Smooth muscle cell (in vitro differentiated cells): ENCODE data around the gene ZSWIM5. TPM values are rescaled to one million over a fixed set of nuclear protein-coding genes. Genes with fewer than 3 reads are reported as not detected.

Experiments
- DNase-seq: peaks from one replicate; lab custom pipeline; 2025; ENCODE audit not compliant: unreplicated experiment; lab: John Stamatoyannopoulos, UW
- H2AFZ ChIP-seq: fragments of 200-600 bp; sonication (generic); 2 replicates; pipeline ENCODE4 v1.6.0; 2016; ENCODE audit warnings: antibody characterized with exemption, low read depth, mild to moderate bottlenecking
- H3F3A ChIP-seq: fragments of 200-600 bp; sonication (generic); 2 replicates; pipeline ENCODE4 v1.6.0; 2017; ENCODE audit warnings: antibody characterized with exemption, low read depth
- H3K27ac ChIP-seq: fragments of 200-600 bp; sonication (generic); 2 replicates; pipeline ENCODE4 v1.5.1; 2016; ENCODE audit warnings: low read depth, mild to moderate bottlenecking
- H3K27me3 ChIP-seq: fragments of 200-600 bp; sonication (generic); 2 replicates; pipeline ENCODE4 v1.6.1; 2016; ENCODE audit warnings: low read depth, mild to moderate bottlenecking
- H3K36me3 ChIP-seq: fragments of 200-600 bp; sonication (generic); 2 replicates; pipeline ENCODE4 v1.5.1; 2016; ENCODE audit warnings: low read depth
- H3K4me1 ChIP-seq: fragments of 200-600 bp; sonication (generic); 2 replicates; pipeline ENCODE4 v1.5.1; 2016; ENCODE audit warnings: low read depth
- H3K4me2 ChIP-seq: fragments of 200-600 bp; sonication (generic); 2 replicates; pipeline ENCODE4 v1.6.0; 2016; ENCODE audit warnings: mild to moderate bottlenecking
- H3K4me3 ChIP-seq: fragments of 200-600 bp; sonication (generic); 2 replicates; pipeline ENCODE4 v1.5.1; 2016; ENCODE audit warnings: mild to moderate bottlenecking
- H3K79me2 ChIP-seq: fragments of 200-600 bp; sonication (generic); 2 replicates; pipeline ENCODE4 v1.6.0; 2016; ENCODE audit warnings: low read depth, mild to moderate bottlenecking
- H3K9ac ChIP-seq: fragments of 200-600 bp; sonication (generic); 2 replicates; pipeline ENCODE4 v1.6.0; 2016; ENCODE audit warnings: low read depth
- H3K9me3 ChIP-seq: fragments of 200-600 bp; sonication (generic); replicated peaks from 2 replicates; pipeline ENCODE4 v1.5.1; 2016; ENCODE audit warnings: low read depth
- H4K20me1 ChIP-seq: fragments of 200-600 bp; sonication (generic); 2 replicates; pipeline ENCODE4 v1.6.0; 2016; ENCODE audit warnings: low read depth
- WGBS: methylation state at CpG from one replicate; pipeline ENCODE4 v1.1.7; 2016; ENCODE audit warnings: low lambda C conversion rate; 5-methylcytosine and 5-hydroxymethylcytosine counted together
- polyA plus RNA-seq: library from polyadenylated mRNA; unstranded; fragments of >200 nt; fragmentation: Nextera tagmentation; extraction: Ambion mirVana; gene quantifications from 2 replicates; pipeline ENCODE4 v1.2.1, GENCODE V29; 2016
- total RNA-seq: library from RNA; depleted of rRNA; stranded (reverse); fragments of >200 nt; gene quantifications from 2 replicates; pipeline ENCODE4 v1.2.3, GENCODE V29; 2014
- TF ChIP-seq, protein P1 (sequence below): fragments of 200-600 bp; sonication (generic); IDR thresholded peaks from 2 replicates; pipeline ENCODE4 v1.5.1; 2017; ENCODE audit warnings: borderline replicate concordance, mild to moderate bottlenecking, antibody characterized with exemption; ENCODE audit not compliant: insufficient read depth, poor library complexity, severe bottlenecking

ZSWIM5 gene
- total and polyA plus RNA-seq, 2 experiments from 2014 or later: 0.13 to 0.26 TPM

- Histone ChIP-seq H3K9me3 (no peaks in the 10 kb centered on the region), H3K36me3 (no peaks in the 10 kb centered on the region), H3K79me2 (no peaks in the 10 kb centered on the region), H3K27ac (no peak overlapping the region), H3F3A (no peaks in the 10 kb centered on the region), H3K9ac (no peak overlapping the region), H3K27me3 (no peaks in the 10 kb centered on the region), H2AFZ (no peak overlapping the region), H3K4me3 (no peak overlapping the region), H3K4me2 (no peak overlapping the region), H3K4me1 (no peaks in the 10 kb centered on the region), H4K20me1 (no peaks in the 10 kb centered on the region)
- no peak for DNase-seq
- TF ChIP-seq, protein P1, sequence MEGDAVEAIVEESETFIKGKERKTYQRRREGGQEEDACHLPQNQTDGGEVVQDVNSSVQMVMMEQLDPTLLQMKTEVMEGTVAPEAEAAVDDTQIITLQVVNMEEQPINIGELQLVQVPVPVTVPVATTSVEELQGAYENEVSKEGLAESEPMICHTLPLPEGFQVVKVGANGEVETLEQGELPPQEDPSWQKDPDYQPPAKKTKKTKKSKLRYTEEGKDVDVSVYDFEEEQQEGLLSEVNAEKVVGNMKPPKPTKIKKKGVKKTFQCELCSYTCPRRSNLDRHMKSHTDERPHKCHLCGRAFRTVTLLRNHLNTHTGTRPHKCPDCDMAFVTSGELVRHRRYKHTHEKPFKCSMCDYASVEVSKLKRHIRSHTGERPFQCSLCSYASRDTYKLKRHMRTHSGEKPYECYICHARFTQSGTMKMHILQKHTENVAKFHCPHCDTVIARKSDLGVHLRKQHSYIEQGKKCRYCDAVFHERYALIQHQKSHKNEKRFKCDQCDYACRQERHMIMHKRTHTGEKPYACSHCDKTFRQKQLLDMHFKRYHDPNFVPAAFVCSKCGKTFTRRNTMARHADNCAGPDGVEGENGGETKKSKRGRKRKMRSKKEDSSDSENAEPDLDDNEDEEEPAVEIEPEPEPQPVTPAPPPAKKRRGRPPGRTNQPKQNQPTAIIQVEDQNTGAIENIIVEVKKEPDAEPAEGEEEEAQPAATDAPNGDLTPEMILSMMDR: no peak
- 87% methylated on average over 2 of the region's 2 CpGs for WGBS
These were observed 173.6 kb downstream of the ZSWIM5 start for GRCh38 chr1:45032837-45033236.

DNA sequence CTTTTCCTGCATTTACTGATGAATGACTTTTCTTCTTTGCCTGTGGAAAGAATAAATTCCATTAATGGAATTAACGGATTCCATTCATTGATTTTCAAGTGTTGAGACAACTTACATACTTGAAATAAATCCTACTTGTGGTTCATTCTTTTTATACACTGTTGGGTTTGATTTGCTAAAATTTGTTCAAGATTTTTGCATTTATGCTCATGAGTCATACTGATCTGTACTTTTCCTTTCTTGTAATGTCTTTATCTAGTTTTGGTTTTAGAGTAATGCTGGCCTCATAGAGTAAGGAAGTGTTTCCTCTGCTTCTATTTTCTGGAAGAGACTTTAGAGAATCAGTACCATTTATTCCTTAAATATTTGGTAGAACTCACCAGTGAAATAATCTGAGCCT lies 180.0 kb downstream of the ZSWIM5 start:
- Histone ChIP-seq H3K27ac (no peak overlapping the region), H3K79me2 (no peaks in the 10 kb centered on the region), H4K20me1 (no peaks in the 10 kb centered on the region), H3K9ac (no peak overlapping the region), H3K4me1 (no peaks in the 10 kb centered on the region), H3K4me2 (no peak overlapping the region), H3K36me3 (no peaks in the 10 kb centered on the region), H3K9me3 (no peaks in the 10 kb centered on the region), H3K4me3 (no peak overlapping the region), H2AFZ (no peak overlapping the region), H3F3A (no peaks in the 10 kb centered on the region), H3K27me3 (no peaks in the 10 kb centered on the region)
- DNase-seq: no peak
- TF ChIP-seq, protein P1: no peak
- 97% methylated on average over 1 of the region's 1 CpG for WGBS

DNA sequence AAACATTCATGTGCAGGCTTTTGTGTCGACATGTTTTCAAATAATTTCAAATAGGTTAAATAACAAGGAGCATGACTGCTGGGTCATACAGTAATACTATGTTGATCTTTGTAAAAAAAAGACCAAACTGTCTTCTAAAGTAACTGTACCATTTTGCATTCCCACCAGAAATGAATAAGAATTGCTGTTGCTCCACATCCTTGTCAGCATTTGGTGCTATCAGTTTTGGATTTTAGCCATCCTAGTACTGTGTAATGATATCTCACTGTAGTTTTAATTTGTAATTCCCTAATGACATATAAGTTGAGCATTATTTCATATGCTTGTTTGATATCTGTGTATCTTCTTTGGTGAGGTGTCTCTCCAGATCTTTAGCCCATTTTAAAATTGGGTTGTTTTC lies 182.7 kb downstream of the ZSWIM5 start:
- Histone ChIP-seq H3K4me2 (no peak overlapping the region), H3K4me3 (no peak overlapping the region), H3K27ac (no peak overlapping the region), H3K4me1 (no peaks in the 10 kb centered on the region), H3K9ac (no peak overlapping the region), H2AFZ (no peak overlapping the region), H3K36me3 (no peaks in the 10 kb centered on the region), H3K27me3 (no peaks in the 10 kb centered on the region), H3K79me2 (no peaks in the 10 kb centered on the region), H3F3A (no peaks in the 10 kb centered on the region), H4K20me1 (no peaks in the 10 kb centered on the region), H3K9me3 (no peaks in the 10 kb centered on the region)
- WGBS: 88% methylated on average over 1 of the region's 1 CpG
- DNase-seq: no peak
- TF ChIP-seq, protein P1: no peak

- no peaks in the 10 kb centered on the region for H3K4me1 ChIP-seq
- no peaks in the 10 kb centered on the region for H3F3A ChIP-seq
- H2AFZ ChIP-seq: no peak overlapping the region
- no peaks in the 10 kb centered on the region for H3K36me3 ChIP-seq
- H3K27ac ChIP-seq: no peak overlapping the region
- H3K9ac ChIP-seq: no peak overlapping the region
- no peaks in the 10 kb centered on the region for H3K27me3 ChIP-seq
- no peaks in the 10 kb centered on the region for H3K79me2 ChIP-seq
- DNase-seq: no peak
- no peaks in the 10 kb centered on the region for H3K9me3 ChIP-seq
- TF ChIP-seq, protein P1: peak; percentile 71
- no peak overlapping the region for H3K4me3 ChIP-seq
- no peak overlapping the region for H3K4me2 ChIP-seq
- H4K20me1 ChIP-seq: no peaks in the 10 kb centered on the region
- WGBS: 79% methylated on average over 16 of the region's 16 CpGs
These were observed 187.7 kb downstream of the ZSWIM5 start for GRCh38 chr1:45018599-45019230.
